DOHH2 (cell line): Measurements from ENCODE around the gene CRYGD.

Experiments
- H3F3A ChIP-seq: fragments of 200-600 bp; sonication (generic), shearing (Covaris generic); 2 replicates; pipeline ENCODE4 v1.6.0; 2016; ENCODE audit warnings: antibody characterized with exemption, mild to moderate bottlenecking; ENCODE audit not compliant: control insufficient read depth, insufficient read depth
- H3K27ac ChIP-seq: fragments of 200-600 bp; sonication (generic); 2 replicates; pipeline ENCODE4 v1.5.1; 2014; ENCODE audit warnings: low read depth, mild to moderate bottlenecking, low read length, moderate library complexity
- H3K27me3 ChIP-seq: fragments of 200-600 bp; sonication (generic); 2 replicates; pipeline ENCODE4 v1.6.1; 2014; ENCODE audit warnings: mild to moderate bottlenecking, low read length, mixed read lengths; ENCODE audit not compliant: control insufficient read depth
- H3K36me3 ChIP-seq: fragments of 200-600 bp; sonication (generic); 2 replicates; pipeline ENCODE4 v1.6.1; 2014; ENCODE audit warnings: mild to moderate bottlenecking, low read length, moderate library complexity, mixed read lengths; ENCODE audit not compliant: control insufficient read depth
- H3K4me1 ChIP-seq: fragments of 200-600 bp; sonication (generic); 2 replicates; pipeline ENCODE4 v1.6.1; 2014; ENCODE audit warnings: mild to moderate bottlenecking, low read length, mixed read lengths; ENCODE audit not compliant: control insufficient read depth
- H3K4me2 ChIP-seq: fragments of 200-600 bp; sonication (generic); 2 replicates; pipeline ENCODE4 v1.6.0; 2014; ENCODE audit warnings: mild to moderate bottlenecking, low read length, moderate library complexity
- H3K4me3 ChIP-seq: fragments of 200-600 bp; sonication (generic); 2 replicates; pipeline ENCODE4 v1.5.1; 2014; ENCODE audit warnings: mild to moderate bottlenecking, low read length, mixed read lengths
- H3K79me2 ChIP-seq: fragments of 200-600 bp; sonication (generic); 2 replicates; pipeline ENCODE4 v1.6.1; 2014; ENCODE audit warnings: mild to moderate bottlenecking, low read length, mixed read lengths; ENCODE audit not compliant: control insufficient read depth
- H3K9me2 ChIP-seq: fragments of 200-600 bp; sonication (generic); replicated peaks from 2 replicates; pipeline ENCODE4 v1.6.1; 2014; ENCODE audit warnings: mild to moderate bottlenecking, low read length, mixed read lengths; ENCODE audit not compliant: control insufficient read depth
- H3K9me3 ChIP-seq: fragments of 200-600 bp; sonication (generic); 2 replicates; pipeline ENCODE4 v1.6.1; 2014; ENCODE audit warnings: antibody characterized with exemption, low read length, mixed read lengths; ENCODE audit not compliant: control insufficient read depth, insufficient read depth
- H4K20me1 ChIP-seq: fragments of 200-600 bp; sonication (generic); 2 replicates; pipeline ENCODE4 v1.6.0; 2014; ENCODE audit warnings: low read depth, mild to moderate bottlenecking, antibody characterized with exemption, low read length, moderate library complexity; ENCODE audit not compliant: control insufficient read depth, insufficient read depth
- CTCF ChIP-seq: fragments of 200-600 bp; sonication (generic); IDR thresholded peaks from one replicate; pipeline ENCODE4 v1.5.1; 2014; ENCODE audit warnings: antibody characterized with exemption, mild to moderate bottlenecking, low read depth, low read length; ENCODE audit not compliant: poor library complexity, severe bottlenecking
- EZH2phosphoT487 ChIP-seq: fragments of 200-600 bp; sonication (generic); IDR thresholded peaks from 2 replicates; pipeline ENCODE4 v1.6.1; 2017; ENCODE audit warnings: borderline replicate concordance, mild to moderate bottlenecking, antibody characterized with exemption, low read length, moderate library complexity, mixed read lengths

The CRYGD gene

GRCh38 chr2:208134928-208135586, 10.7 kb upstream of the CRYGD start:
- Histone ChIP-seq H3F3A (no peaks in the 10 kb centered on the region), H3K4me1 (no peaks in the 10 kb centered on the region), H3K9me2 (no peaks in the 10 kb centered on the region), H3K4me3 (no peak overlapping the region), H3K36me3 (no peaks in the 10 kb centered on the region), H3K79me2 (no peaks in the 10 kb centered on the region), H3K4me2 (no peak overlapping the region), H3K27ac (no peak overlapping the region), H3K27me3 (no peaks in the 10 kb centered on the region), H3K9me3 (no peaks in the 10 kb centered on the region), H4K20me1 (no peaks in the 10 kb centered on the region)
- TF ChIP-seq CTCF (no peak), EZH2phosphoT487 (no peak)

DNA sequence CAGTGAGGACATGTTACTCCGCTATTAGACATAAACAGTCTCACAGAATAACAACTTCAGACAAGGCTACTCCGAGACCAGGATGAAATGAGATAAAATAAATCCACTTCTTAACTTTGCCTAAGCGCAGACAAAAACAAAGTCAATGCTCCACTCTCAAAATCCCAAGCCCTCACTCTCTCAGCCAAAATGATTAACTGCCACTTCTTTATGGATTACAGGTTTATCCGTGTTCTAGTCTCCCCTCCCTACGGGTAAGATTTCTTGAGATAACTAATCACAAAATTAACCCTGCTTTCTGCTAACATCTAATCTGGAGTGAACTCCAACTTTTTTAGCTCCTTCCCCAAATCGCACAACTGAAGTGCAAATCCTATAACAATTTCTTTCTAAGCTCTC, 6.4 kb upstream of the CRYGD start:
- H3K79me2 ChIP-seq = no peaks in the 10 kb centered on the region
- H3K4me2 ChIP-seq = no peak overlapping the region
- no peak overlapping the region for H3K27ac ChIP-seq
- H3K9me2 ChIP-seq = no peaks in the 10 kb centered on the region
- H3K9me3 ChIP-seq = no peaks in the 10 kb centered on the region
- no peak overlapping the region for H3K4me3 ChIP-seq
- no peaks in the 10 kb centered on the region for H3K27me3 ChIP-seq
- TF ChIP-seq EZH2phosphoT487 = no peak
- H3K4me1 ChIP-seq = no peaks in the 10 kb centered on the region
- no peaks in the 10 kb centered on the region for H4K20me1 ChIP-seq
- H3F3A ChIP-seq = no peaks in the 10 kb centered on the region
- H3K36me3 ChIP-seq = no peaks in the 10 kb centered on the region

- Histone ChIP-seq H3K36me3 (no peaks in the 10 kb centered on the region), H3K4me1 (no peaks in the 10 kb centered on the region), H4K20me1 (no peaks in the 10 kb centered on the region), H3K27ac (no peak within 1 kb of the TSS), H3K9me2 (no peaks in the 10 kb centered on the region), H3K79me2 (no peaks in the 10 kb centered on the region), H3K4me3 (no peak within 1 kb of the TSS), H3K9me3 (no peaks in the 10 kb centered on the region), H3F3A (no peaks in the 10 kb centered on the region), H3K4me2 (no peak within 1 kb of the TSS), H3K27me3 (peaks cover 3% of the 10 kb centered on the region)
- TF ChIP-seq EZH2phosphoT487 = no peak
- TF ChIP-seq CTCF = no peak
Measured at GRCh38 chr2:208129744-208130711, 5.7 kb upstream of the CRYGD start, which contains the start of gene CRYGC. Gene CRYGC, minus strand, starts transcription at chr2:208129828. Its CDS starts 36 bp downstream, at chr2:208129792.
